Measurements from ENCODE around the gene RGS19.

- TF ChIP-seq CTCF (IDR thresholded peaks at IDR 0.05): no peak
- no peak for TF ChIP-seq POLR2A (IDR thresholded peaks at IDR 0.05)
Observed at GRCh38 chr20:64074184-64074789, 5.0 kb downstream of the RGS19 start.
